Measurements from ENCODE around the gene NDUFS2. TPM values are rescaled to one million over a fixed set of nuclear protein-coding genes. Genes with fewer than 3 reads are reported as not detected.
"Not testable (repeated sequence)": the region's sequence is repeated elsewhere in the genome, so short reads cannot be mapped to it uniquely, and the experiment has no call there.

NDUFS2 gene
- total RNA-seq, 1 experiment from 2014 or later: 147 TPM

DNA sequence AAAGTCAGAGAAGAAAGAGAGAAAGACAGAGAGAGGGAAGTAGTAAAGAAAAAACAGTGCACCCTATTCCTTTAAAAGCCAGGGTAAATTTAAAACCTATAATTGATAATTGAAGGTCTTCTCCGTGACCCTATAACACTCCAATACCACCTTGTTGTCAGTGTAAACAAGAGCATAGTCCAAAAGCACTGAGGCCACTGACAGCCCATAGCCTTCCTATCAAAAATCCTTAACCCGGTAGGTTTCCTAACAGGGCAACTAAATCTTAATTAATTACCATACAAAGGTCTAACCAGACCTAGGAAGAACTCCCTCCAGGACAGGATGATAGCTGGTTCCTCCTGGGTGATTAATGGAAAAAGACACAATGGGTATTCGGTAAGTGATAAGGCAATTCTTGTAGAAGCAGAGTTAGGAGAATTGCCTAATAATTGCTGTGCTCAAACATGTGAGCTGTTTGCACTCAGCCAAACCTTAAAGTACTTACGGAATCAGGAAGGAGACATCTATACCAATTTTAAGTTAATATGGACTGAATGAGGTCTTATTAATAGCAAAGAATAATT, 53.9 kb downstream of the NDUFS2 start:
- in situ Hi-C loops (cut with HindIII; ENCODE audit: low pct_unique_long_range_greater_than_20kb, low sequenced_read_pairs); DNase-seq (ENCODE audit: low read depth, low spot score): not testable (repeated sequence)

DNA sequence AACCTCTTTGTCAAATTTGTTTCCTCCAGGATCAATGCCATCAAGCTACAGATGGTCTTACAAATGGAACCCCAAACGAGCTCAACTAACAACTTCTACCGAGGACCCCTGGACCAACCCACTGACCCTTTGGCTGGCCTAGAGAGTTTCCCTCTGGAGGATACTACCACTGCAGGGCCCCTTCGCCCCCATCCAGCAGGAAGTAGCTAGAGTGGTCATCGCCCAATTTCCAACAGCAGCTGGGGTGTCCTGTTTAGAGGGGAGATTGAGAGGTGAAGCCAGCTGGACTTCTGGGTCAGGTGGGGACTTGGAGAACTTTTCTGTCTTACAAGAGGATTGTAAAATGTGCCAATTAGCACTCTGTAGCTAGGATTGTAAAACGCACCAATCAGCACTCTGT, 54.9 kb downstream of the NDUFS2 start:
- DNase-seq (ENCODE audit: low read depth, low spot score); in situ Hi-C loops (cut with HindIII; ENCODE audit: low pct_unique_long_range_greater_than_20kb, low sequenced_read_pairs): not testable (repeated sequence)

DNA sequence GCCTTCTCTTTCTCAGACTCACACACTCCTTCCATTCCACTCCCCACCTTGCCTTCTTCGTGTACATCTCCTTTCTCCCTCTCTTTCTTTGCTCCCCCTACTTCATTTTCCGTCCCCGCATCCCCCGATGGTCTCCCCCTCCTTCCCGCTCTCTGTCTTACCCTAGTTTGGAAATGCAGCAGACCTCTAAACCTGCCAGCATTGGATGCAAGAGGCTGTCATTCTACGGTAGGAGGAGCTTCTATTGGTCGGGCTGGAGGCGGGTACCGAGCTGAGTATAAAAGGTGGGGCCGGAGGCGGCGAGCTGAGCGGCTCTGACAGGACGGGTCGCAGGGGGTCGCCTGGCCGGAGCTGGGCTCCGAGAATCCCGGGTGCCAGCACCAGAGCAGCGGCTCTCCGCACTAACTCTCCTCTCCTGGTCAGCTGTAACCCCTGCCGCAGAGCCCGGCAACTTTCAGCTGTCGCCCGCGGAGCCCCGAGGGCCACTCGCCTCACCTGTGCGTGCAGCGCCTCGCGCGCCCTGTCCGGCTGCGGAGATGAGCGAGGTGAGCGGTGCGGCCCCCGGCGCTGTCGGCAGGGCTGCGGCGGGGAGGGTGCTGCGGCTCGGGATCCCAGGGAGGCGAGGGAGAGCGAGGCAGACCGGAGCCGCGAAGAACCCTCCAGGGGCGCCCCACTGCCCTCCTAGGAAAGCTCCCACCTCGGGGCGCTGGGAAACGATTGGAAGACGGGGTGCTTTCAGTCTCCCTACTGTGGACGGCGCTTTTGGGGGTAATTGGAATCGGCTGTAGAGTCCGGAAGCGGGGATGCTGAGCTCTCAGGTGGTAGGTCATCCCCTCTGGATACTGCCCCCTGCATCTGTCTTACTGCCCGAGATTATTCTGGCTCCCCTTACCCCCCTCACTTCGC, 56.5 kb downstream of the NDUFS2 start, which contains the start of gene PCP4L1:
TSS of gene PCP4L1 (plus strand) at position 307 of the 906 bp plus-strand sequence. CDS start at position 537, 230 bp downstream.
- DNase-seq (ENCODE audit: low read depth, low spot score): peak; percentile 45
- in situ Hi-C loops (cut with HindIII; ENCODE audit: low pct_unique_long_range_greater_than_20kb, low sequenced_read_pairs): no loop called here

DNA sequence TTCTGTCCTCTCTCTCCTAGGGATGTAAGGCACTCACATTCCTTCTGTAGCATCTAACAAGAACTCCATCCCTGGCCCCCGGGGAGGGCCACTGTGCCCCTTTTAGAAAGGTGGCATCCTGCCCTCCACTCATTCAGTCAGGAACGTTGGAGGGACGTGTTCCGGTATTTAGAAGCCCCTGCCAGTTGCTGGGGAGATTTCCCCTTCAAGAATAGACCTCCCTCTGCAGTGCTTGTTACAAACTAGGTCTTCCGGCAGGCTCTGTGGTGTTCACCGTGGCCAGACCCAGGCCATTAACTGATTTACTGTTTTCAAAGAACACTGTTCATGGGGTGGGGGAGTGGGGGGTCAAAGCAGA, 57.2 kb downstream of the NDUFS2 start:
- no peak for DNase-seq (ENCODE audit: low read depth, low spot score)
- in situ Hi-C loops (cut with HindIII; ENCODE audit: low pct_unique_long_range_greater_than_20kb, low sequenced_read_pairs): no loop called here

- in situ Hi-C loops (cut with HindIII; ENCODE audit: low pct_unique_long_range_greater_than_20kb, low sequenced_read_pairs): no loop called here
Measured at GRCh38 chr1:161259765-161260164, 57.6 kb downstream of the NDUFS2 start.

GRCh38 chr1:161260376-161261260, 58.5 kb downstream of the NDUFS2 start:
- peak; percentile 17 for DNase-seq (ENCODE audit: low read depth, low spot score)
- in situ Hi-C loops (cut with HindIII; ENCODE audit: low pct_unique_long_range_greater_than_20kb, low sequenced_read_pairs): no loop called here

More at GRCh38 chr1:161259765-161260164, 57.6 kb downstream of the NDUFS2 start:
- DNase-seq (ENCODE audit: low read depth, low spot score): no peak

DNA sequence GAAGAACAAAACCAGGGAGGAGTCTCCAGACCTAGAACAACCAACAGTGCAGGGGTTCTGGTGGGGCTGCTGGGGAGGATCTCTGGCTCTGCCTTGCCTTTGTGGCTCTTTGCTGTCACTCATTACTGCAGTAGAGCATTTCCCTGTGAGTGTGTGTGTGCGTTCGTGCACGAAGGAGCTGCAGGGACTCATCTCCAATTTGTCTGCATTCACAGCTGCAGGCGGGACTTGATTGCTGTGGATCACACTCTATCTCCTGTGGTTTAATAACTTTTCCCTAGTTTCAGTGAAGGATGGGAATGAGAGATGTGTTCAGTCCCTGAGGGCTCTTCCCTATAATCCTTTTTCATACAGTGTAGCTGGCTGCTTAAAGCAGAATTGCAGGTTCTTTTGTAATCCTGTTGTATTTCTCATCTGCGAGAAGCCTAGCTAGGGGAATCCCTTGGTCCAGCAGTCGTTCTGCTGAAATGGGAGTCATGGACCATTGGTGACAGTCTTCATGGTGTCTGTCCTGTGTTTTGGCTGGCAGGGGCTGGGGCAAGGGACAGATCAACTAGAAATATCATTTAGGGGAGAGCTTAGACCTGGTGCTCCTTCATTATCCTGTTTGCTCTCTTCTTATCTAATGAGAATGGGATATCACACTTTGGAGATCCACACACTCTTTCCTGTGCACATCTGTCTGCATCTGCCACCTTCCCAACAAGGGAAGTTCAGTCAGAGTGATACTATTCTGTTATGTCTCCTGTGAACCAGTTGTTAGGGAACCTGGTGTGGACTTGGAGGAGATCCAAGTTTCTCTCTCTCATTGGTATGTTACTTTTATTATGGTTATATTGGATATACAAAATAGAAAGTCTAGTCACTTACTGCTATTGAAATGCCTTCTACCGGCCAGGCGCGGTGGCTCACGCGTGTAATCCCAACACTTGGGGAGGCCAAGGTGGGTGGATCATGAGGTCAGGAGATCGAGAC, 59.4 kb downstream of the NDUFS2 start:
- DNase-seq (ENCODE audit: low read depth, low spot score): no peak
- in situ Hi-C loops (cut with HindIII; ENCODE audit: low pct_unique_long_range_greater_than_20kb, low sequenced_read_pairs): no loop called here

Other genes with a start within 250 kb of the NDUFS2 start
- 0.69 and 0.90 TPM in 2 replicates for gene ITLN2, start 247.6 kb upstream of the NDUFS2 start, total RNA-seq (2014; rRNA removed; shearing (Covaris generic))
- 6.4 and 7.3 TPM in 2 replicates for gene F11R, start 181.2 kb upstream of the NDUFS2 start, total RNA-seq (2014; rRNA removed; shearing (Covaris generic))
- gene TSTD1, start 163.4 kb upstream of the NDUFS2 start, total RNA-seq (2014; rRNA removed; shearing (Covaris generic)): 0.98 and 1.8 TPM in 2 replicates
- gene USF1, start 156.4 kb upstream of the NDUFS2 start, total RNA-seq (2014; rRNA removed; shearing (Covaris generic)): 48.9 and 50.4 TPM in 2 replicates
- not detected in 2 replicates for gene ARHGAP30, start 132.5 kb upstream of the NDUFS2 start, total RNA-seq (2014; rRNA removed; shearing (Covaris generic))
- 0.11 and 0.21 TPM in 2 replicates for gene NECTIN4, start 112.8 kb upstream of the NDUFS2 start, total RNA-seq (2014; rRNA removed; shearing (Covaris generic))
- not detected in 2 replicates for gene KLHDC9, start 104.0 kb upstream of the NDUFS2 start, total RNA-seq (2014; rRNA removed; shearing (Covaris generic))
- gene PFDN2, start 84.3 kb upstream of the NDUFS2 start, total RNA-seq (2014; rRNA removed; shearing (Covaris generic)): 84.1 and 92.3 TPM in 2 replicates
- 23.5 and 27.2 TPM in 2 replicates for gene NIT1, start 84.3 kb upstream of the NDUFS2 start, total RNA-seq (2014; rRNA removed; shearing (Covaris generic))
- 18.8 and 22.8 TPM in 2 replicates for gene DEDD, start 69.7 kb upstream of the NDUFS2 start, total RNA-seq (2014; rRNA removed; shearing (Covaris generic))
- gene UFC1, start 48.4 kb upstream of the NDUFS2 start, total RNA-seq (2014; rRNA removed; shearing (Covaris generic)): 87.4 and 89.2 TPM in 2 replicates
- gene USP21, start 42.9 kb upstream of the NDUFS2 start, total RNA-seq (2014; rRNA removed; shearing (Covaris generic)): 4.0 and 4.7 TPM in 2 replicates
- gene PPOX, start 35.9 kb upstream of the NDUFS2 start, total RNA-seq (2014; rRNA removed; shearing (Covaris generic)): 11.1 and 13.8 TPM in 2 replicates
- gene B4GALT3, start 24.9 kb upstream of the NDUFS2 start, total RNA-seq (2014; rRNA removed; shearing (Covaris generic)): 53.9 and 55.9 TPM in 2 replicates
- gene ADAMTS4, start 3.3 kb upstream of the NDUFS2 start, total RNA-seq (2014; rRNA removed; shearing (Covaris generic)): 0.03 TPM in 1 of 2 replicates, not detected in the other
- 2.6 TPM in 1 of 2 replicates, not detected in the other for gene FCER1G, start 12.9 kb downstream of the NDUFS2 start, total RNA-seq (2014; rRNA removed; shearing (Covaris generic))
- gene APOA2, start 21.3 kb downstream of the NDUFS2 start, total RNA-seq (2014; rRNA removed; shearing (Covaris generic)): not detected in 2 replicates
- 11.3 and 11.7 TPM in 2 replicates for gene TOMM40L, start 23.7 kb downstream of the NDUFS2 start, total RNA-seq (2014; rRNA removed; shearing (Covaris generic))
- not detected in 2 replicates for gene NR1I3, start 35.8 kb downstream of the NDUFS2 start, total RNA-seq (2014; rRNA removed; shearing (Covaris generic))
- not detected in 2 replicates for gene PCP4L1, start 56.4 kb downstream of the NDUFS2 start, total RNA-seq (2014; rRNA removed; shearing (Covaris generic))
- gene MPZ, start 107.6 kb downstream of the NDUFS2 start, total RNA-seq (2014; rRNA removed; shearing (Covaris generic)): 3.4 and 3.6 TPM in 2 replicates
- 36.6 and 53.0 TPM in 2 replicates for gene SDHC, start 112.0 kb downstream of the NDUFS2 start, total RNA-seq (2014; rRNA removed; shearing (Covaris generic))
- not detected in 2 replicates for gene CFAP126, start 165.5 kb downstream of the NDUFS2 start, total RNA-seq (2014; rRNA removed; shearing (Covaris generic))